GM12878 (cell line): ENCODE results near the gene CHD6. TPM values are rescaled to one million over a fixed set of nuclear protein-coding genes. Genes with fewer than 3 reads are reported as not detected.

Source experiments
- MEF2A ChIP-seq: IDR thresholded peaks from 2 replicates; pipeline ENCODE4 v1.6.1; 2011; ENCODE audit warnings: low read depth, mild to moderate bottlenecking, low read length, moderate library complexity; ENCODE audit not compliant: insufficient read depth
- NKRF ChIP-seq: fragments of 450-650 bp; conservative IDR thresholded peaks from 2 replicates; pipeline ENCODE4 v1.6.1; 2017; ENCODE audit warnings: mild to moderate bottlenecking, moderate library complexity
- ZBTB4 ChIP-seq: fragments of 450-650 bp; formaldehyde crosslinking; IDR thresholded peaks from 2 replicates; pipeline ENCODE4 v1.4.0; 2022; ENCODE audit warnings: mild to moderate bottlenecking, moderate library complexity
- ZNF592 ChIP-seq: fragments of 450-650 bp; IDR thresholded peaks from 2 replicates; pipeline ENCODE4 v1.6.1; 2017; ENCODE audit warnings: mild to moderate bottlenecking, moderate library complexity
- polyA plus RNA-seq, 11 experiments: library from polyadenylated mRNA; depleted of rRNA in 4 of 11; unstranded in 6 of 11; stranded (reverse) in 5 of 11; fragments of >200 nt; fragmentation: Nextera tagmentation in 4 of 11; fragmentation: Illumina TruSeq in 1 of 11; extraction: Ambion mirVana in 4 of 11; extraction: Trizol in 1 of 11; gene quantifications; 1 replicate in 1 of 11; 2 replicates in 10 of 11; pipeline versions ENCODE4 v1.2.1 to v1.2.3, GENCODE V29; 2011 to 2016; ENCODE audit warnings: inconsistent platforms in 2 of 11, missing spikeins in 2 of 11, low read depth in 1 of 11
- total RNA-seq, 4 experiments: library from RNA; depleted of rRNA in 3 of 4; stranded (reverse); fragments of >200 nt in 3 of 4; fragmentation: Illumina TruSeq in 1 of 4; extraction: Trizol in 1 of 4; gene quantifications; 2 replicates each; pipeline versions ENCODE4 v1.2.1 to v1.2.3, GENCODE V29; 2013 to 2021

CHD6 gene
- total and polyA plus RNA-seq, 10 of the 15 experiments (the other 5 are each of a cell fraction or from before 2014, with no cell fraction given), result 4.3 to 25.5 (median 17.1) TPM

- TF ChIP-seq ZBTB4 (CRISPR knock-in tag), result no peak
- no peak for TF ChIP-seq ZNF592
- TF ChIP-seq MEF2A, result no peak
- no peak for TF ChIP-seq NKRF
These were observed 3.1 kb downstream of the CHD6 start (continued) for GRCh38 chr20:41615110-41615509.
